ENCODE results near the gene ZDHHC1.
"Not testable (repeated sequence)": the region's sequence is repeated elsewhere in the genome, so short reads cannot be mapped to it uniquely, and the experiment has no call there.

Gene ZDHHC1

GRCh38 chr16:67361038-67361437, 55.2 kb downstream of the ZDHHC1 start:
- DNase-seq (ENCODE audit: low read depth in 2 of 2) = no peak

DNA sequence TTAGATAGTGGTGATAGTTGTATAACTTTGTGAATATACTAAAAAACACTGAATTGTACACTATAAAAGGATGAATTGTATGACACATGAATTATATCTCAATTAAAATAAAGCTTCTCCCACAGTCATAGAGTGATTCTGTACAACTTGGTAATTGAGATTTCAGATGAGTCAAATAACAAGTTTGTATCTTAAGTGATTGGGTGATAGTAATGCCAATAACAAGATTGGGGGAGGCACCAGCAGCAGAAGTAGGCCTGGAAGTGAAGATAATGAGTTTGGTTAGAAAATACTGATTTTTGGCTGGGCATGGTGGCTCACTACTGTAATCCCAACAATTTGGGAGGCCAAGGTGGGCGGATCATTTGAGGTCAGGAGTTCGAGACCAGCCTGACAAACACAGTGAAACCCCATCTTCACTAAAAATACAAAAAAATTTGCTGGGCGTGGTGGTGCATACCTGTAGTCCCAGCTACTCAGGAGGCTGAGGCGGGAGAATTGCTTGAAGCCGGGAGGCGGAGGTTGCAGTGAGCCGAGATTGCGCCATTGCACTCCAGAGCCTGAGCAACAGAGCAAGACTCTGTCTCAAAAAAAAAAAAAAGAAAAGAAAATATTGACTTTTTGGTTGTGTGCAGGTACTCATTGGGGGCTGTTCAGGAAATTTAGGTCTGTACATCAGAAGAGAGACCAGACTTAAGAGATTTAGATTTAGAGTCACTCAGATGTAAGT, 56.6 kb downstream of the ZDHHC1 start:
- not testable (repeated sequence) for DNase-seq (ENCODE audit: low read depth in 2 of 2)

- no peak for DNase-seq (ENCODE audit: low read depth in 2 of 2)
These were observed 58.7 kb downstream of the ZDHHC1 start for GRCh38 chr16:67357561-67357960.

DNA sequence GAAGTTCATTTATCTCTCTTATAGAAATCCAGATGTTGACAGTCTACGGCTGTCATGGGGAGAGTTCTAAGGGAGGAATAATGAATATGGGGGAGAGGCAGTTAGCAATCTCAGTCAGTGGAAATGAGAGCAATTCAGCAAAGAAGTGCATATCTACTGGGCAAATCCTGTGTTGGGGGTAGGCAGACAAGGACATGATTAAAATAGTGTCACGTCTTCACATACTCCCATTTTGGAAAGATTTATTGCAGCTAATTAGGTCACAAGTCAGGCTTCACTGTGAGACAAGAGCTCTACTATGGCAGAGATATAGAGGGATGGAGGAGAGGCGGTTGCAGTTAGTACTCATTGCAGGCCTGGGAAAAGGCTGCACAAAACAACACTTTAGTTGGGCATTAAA, 59.9 kb downstream of the ZDHHC1 start:
- DNase-seq (ENCODE audit: low read depth in 2 of 2) = no peak

GRCh38 chr16:67352463-67352862, 63.8 kb downstream of the ZDHHC1 start:
- DNase-seq (ENCODE audit: low read depth in 2 of 2) = not testable (repeated sequence)

- no peak for DNase-seq (ENCODE audit: low read depth in 2 of 2)
These were observed 66.0 kb downstream of the ZDHHC1 start for GRCh38 chr16:67350324-67350723.

DNA sequence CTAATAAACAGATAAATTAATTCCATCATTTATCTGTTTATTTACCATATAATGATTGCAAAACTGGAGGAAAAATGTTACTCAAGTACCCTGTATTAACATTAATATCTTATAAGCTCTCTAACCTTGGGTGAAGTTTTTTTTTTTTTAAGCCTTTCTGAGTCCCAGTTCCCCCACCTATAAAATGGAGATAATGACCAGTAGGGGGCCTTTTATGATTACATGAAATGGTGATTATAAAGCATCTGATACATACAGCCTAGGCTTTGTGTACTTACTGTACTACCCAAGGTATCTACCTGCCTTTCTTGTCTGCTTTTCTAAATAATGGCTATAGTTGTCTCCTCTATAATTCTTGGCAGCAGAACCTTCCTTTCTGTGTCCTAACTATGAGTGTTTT, 67.1 kb downstream of the ZDHHC1 start:
- DNase-seq (ENCODE audit: low read depth in 2 of 2) = no peak

- no peak for DNase-seq (ENCODE audit: low read depth in 2 of 2)
These were observed 69.9 kb downstream of the ZDHHC1 start for GRCh38 chr16:67346341-67346740.

DNA sequence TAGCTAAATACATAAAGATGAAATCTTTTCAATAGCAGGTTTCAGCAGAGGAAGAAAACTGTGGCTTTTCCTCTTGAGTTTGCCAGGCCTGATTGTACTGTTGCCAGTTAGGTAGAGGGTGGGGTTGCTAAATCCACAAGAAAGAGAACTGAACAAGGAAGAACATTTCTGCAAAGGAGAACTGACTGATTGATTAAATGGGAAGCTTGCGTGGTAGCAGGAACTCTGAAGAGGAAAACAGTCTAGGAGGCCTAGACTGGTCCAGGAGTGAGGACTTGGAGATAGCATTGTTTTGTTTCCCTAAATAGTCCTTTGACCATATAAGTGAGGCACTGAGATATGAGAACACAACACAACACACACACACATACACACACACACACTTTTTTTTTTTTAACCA, 70.9 kb downstream of the ZDHHC1 start:
- no peak for DNase-seq (ENCODE audit: low read depth in 2 of 2)
